ENCODE results near the gene ACOT7. TPM values are rescaled to one million over a fixed set of nuclear protein-coding genes. Genes with fewer than 3 reads are reported as not detected.
"Not testable (repeated sequence)": the region's sequence is repeated elsewhere in the genome, so short reads cannot be mapped to it uniquely, and the experiment has no call there.

Gene ACOT7
- total and polyA plus RNA-seq, 2 donors (not counting 1 experiment from before 2014, with no cell fraction given): 4.2 to 4.6 TPM

DNA sequence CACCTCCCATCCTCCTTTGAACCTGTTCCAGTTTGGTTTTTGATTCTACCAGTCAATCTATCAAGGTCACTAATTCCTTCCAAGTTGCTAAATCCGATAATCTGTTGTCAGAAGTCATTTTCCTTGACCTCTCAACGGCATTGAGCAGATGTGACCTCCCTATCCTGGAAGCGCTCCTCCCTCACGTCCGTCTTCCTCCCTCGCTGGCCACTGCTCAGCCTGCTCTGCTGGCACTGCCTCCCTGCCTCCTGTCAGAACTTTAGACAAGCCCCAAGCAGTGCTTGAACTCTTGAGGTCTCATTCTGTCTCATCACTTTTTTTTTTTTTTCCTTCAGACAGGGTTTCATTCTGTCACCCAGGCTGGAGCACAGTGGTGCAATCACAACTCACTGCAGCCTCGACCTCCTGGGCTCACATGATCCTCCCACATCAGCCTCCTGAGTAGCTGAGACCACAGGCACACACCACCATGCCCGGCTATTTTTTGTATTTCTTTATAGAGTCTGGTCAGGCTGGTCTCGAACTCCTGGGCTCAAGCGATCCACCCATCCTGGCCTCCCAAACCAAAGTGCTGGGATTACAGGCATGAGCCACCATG lies 4.4 kb upstream of the ACOT7 start:
- POLR2A ChIA-PET: no interaction called here

DNA sequence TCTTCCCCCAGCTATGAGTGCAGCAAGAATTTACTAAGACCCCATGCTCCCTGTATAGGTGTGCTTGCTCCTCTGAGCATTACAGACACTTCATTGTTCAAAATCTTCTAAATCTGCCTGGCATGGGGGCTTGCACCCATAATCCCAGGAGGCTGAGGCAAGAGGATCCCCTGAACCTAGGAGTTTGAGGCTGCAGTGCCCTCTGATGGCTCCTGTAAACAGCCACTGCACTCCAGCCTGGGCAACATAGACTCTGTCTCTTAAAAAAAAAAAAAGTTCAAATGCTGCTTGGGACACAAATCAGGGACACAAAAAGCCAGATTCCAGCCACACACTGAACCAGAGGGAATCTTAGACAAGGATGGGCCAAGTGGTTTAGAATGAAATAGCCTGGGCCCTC lies 3.4 kb upstream of the ACOT7 start:
- Histone ChIP-seq H2AFZ (ENCODE audit: insufficient read depth, low read depth, low read length, poor library complexity, severe bottlenecking) (no peak overlapping the region), H3K4me1 (ENCODE audit: control insufficient read depth in 2 of 2, insufficient read depth in 2 of 2, low read length in 2 of 2) (peaks cover 15 to 19% of the 10 kb centered on the region in 2 donors), H3K27ac (ENCODE audit: low read length in 2 of 2) (no peak overlapping the region), H3K36me3 (replicated peaks in 1 of 2; ENCODE audit: control extremely low read depth in 1 of 2, control insufficient read depth in 1 of 2, extremely low read depth in 1 of 2, insufficient read depth in 2 of 2, low read length in 1 of 2) (no peaks in the 10 kb centered on the region), H3K9ac (ENCODE audit: low read length) (no peak overlapping the region), H3K79me2 (ENCODE audit: control insufficient read depth, insufficient read depth, low read length) (no peaks in the 10 kb centered on the region), H3K27me3 (replicated peaks in 1 of 4; ENCODE audit: control extremely low read depth in 1 of 4, control insufficient read depth in 3 of 4, insufficient read depth in 4 of 4, low read length in 3 of 4) (peaks cover 0 to 6% (median 0%) of the 10 kb centered on the region in 4 experiments), H3K9me3 (ENCODE audit: control extremely low read depth in 1 of 3, control insufficient read depth in 2 of 3, insufficient read depth in 1 of 3, low read length in 2 of 3) (no peaks in the 10 kb centered on the region), H3K4me2 (replicated peaks; ENCODE audit: low read depth, low read length, poor library complexity, severe bottlenecking) (no peak overlapping the region), H3K4me3 (ENCODE audit: control extremely low read depth in 1 of 5, extremely low read depth in 1 of 5, insufficient read depth in 1 of 5, low read depth in 2 of 5, low read length in 4 of 5) (no peak overlapping the region), H4K20me1 (ENCODE audit: control insufficient read depth, insufficient read depth, low read length, poor library complexity, severe bottlenecking) (no peaks in the 10 kb centered on the region)
- no peaks in the 10 kb centered on the region for H3K9me3 Mint-ChIP-seq (ENCODE audit: insufficient read depth)
- peaks cover 15% of the 10 kb centered on the region for H3K4me1 Mint-ChIP-seq
- ChIA-PET CTCF (interaction anchor here (0.7 kb wide), 1 partner anchor 483 kb away, joined by 4 read pairs; no protein-coding TSS in a partner anchor), POLR2A (no interaction called here)
- DNase-seq: no peak
- intact Hi-C loops (cut with micrococcal nuclease): no loop called here
- H3K27me3 Mint-ChIP-seq: peaks cover 6% of the 10 kb centered on the region
- H3K27ac Mint-ChIP-seq: no peak overlapping the region
- no peak for ATAC-seq (ENCODE audit: low read depth)
- H3K4me3 Mint-ChIP-seq: no peak overlapping the region
- TF ChIP-seq EZH2 (IDR thresholded peaks at IDR 0.05; ENCODE audit: borderline replicate concordance, insufficient read depth, low read depth, low read length, poor library complexity, severe bottlenecking): no peak
- TF ChIP-seq CTCF (IDR thresholded peaks at IDR 0.05): no peak

More for the DNA sequence above, 4.4 kb upstream of the ACOT7 start:
- Histone ChIP-seq H4K20me1 (ENCODE audit: control insufficient read depth, insufficient read depth, low read length, poor library complexity, severe bottlenecking) (no peaks in the 10 kb centered on the region), H3K4me3 (ENCODE audit: control extremely low read depth in 1 of 5, extremely low read depth in 1 of 5, insufficient read depth in 1 of 5, low read depth in 2 of 5, low read length in 4 of 5) (no peak overlapping the region), H3K4me1 (ENCODE audit: control insufficient read depth in 2 of 2, insufficient read depth in 2 of 2, low read length in 2 of 2) (peaks cover 8 to 11% of the 10 kb centered on the region in 2 donors), H2AFZ (ENCODE audit: insufficient read depth, low read depth, low read length, poor library complexity, severe bottlenecking) (no peak overlapping the region), H3K9me3 (ENCODE audit: control extremely low read depth in 1 of 3, control insufficient read depth in 2 of 3, insufficient read depth in 1 of 3, low read length in 2 of 3) (no peaks in the 10 kb centered on the region), H3K27ac (ENCODE audit: low read length in 2 of 2) (no peak overlapping the region), H3K27me3 (replicated peaks in 1 of 4; ENCODE audit: control extremely low read depth in 1 of 4, control insufficient read depth in 3 of 4, insufficient read depth in 4 of 4, low read length in 3 of 4) (no peaks in the 10 kb centered on the region), H3K9ac (ENCODE audit: low read length) (no peak overlapping the region), H3K4me2 (replicated peaks; ENCODE audit: low read depth, low read length, poor library complexity, severe bottlenecking) (no peak overlapping the region), H3K36me3 (replicated peaks in 1 of 2; ENCODE audit: control extremely low read depth in 1 of 2, control insufficient read depth in 1 of 2, extremely low read depth in 1 of 2, insufficient read depth in 2 of 2, low read length in 1 of 2) (no peaks in the 10 kb centered on the region), H3K79me2 (ENCODE audit: control insufficient read depth, insufficient read depth, low read length) (no peaks in the 10 kb centered on the region)
- Mint-ChIP-seq H3K4me1 (peaks cover 10% of the 10 kb centered on the region), H3K4me3 (no peak overlapping the region), H3K9me3 (ENCODE audit: insufficient read depth) (no peaks in the 10 kb centered on the region), H3K27me3 (peaks cover 10% of the 10 kb centered on the region), H3K27ac (no peak overlapping the region)
- TF ChIP-seq CTCF (IDR thresholded peaks at IDR 0.05): no peak
- no peak for TF ChIP-seq EZH2 (IDR thresholded peaks at IDR 0.05; ENCODE audit: borderline replicate concordance, insufficient read depth, low read depth, low read length, poor library complexity, severe bottlenecking)
- CTCF ChIA-PET: no interaction called here
- ATAC-seq (ENCODE audit: low read depth) (no peak), DNase-seq (no peak)
- intact Hi-C loops (cut with micrococcal nuclease): no loop called here
- 90% methylated on average over 6 of the region's 10 CpGs for WGBS (ENCODE audit: insufficient coverage)

- H2AFZ ChIP-seq (ENCODE audit: insufficient read depth, low read depth, low read length, poor library complexity, severe bottlenecking); H4K20me1 ChIP-seq (ENCODE audit: control insufficient read depth, insufficient read depth, low read length, poor library complexity, severe bottlenecking); H3K79me2 ChIP-seq (ENCODE audit: control insufficient read depth, insufficient read depth, low read length); DNase-seq; H3K9me3 Mint-ChIP-seq (ENCODE audit: insufficient read depth); H3K4me2 ChIP-seq (replicated peaks; ENCODE audit: low read depth, low read length, poor library complexity, severe bottlenecking); POLR2A ChIA-PET; H3K27ac ChIP-seq (ENCODE audit: low read length in 2 of 2); H3K27me3 Mint-ChIP-seq; ATAC-seq (ENCODE audit: low read depth); H3K27ac Mint-ChIP-seq; H3K4me3 ChIP-seq (ENCODE audit: control extremely low read depth in 1 of 5, extremely low read depth in 1 of 5, insufficient read depth in 1 of 5, low read depth in 2 of 5, low read length in 4 of 5); H3K9ac ChIP-seq (ENCODE audit: low read length); H3K9me3 ChIP-seq (ENCODE audit: control extremely low read depth in 1 of 3, control insufficient read depth in 2 of 3, insufficient read depth in 1 of 3, low read length in 2 of 3); intact Hi-C loops (cut with micrococcal nuclease); H3K4me3 Mint-ChIP-seq; H3K36me3 ChIP-seq (replicated peaks in 1 of 2; ENCODE audit: control extremely low read depth in 1 of 2, control insufficient read depth in 1 of 2, extremely low read depth in 1 of 2, insufficient read depth in 2 of 2, low read length in 1 of 2): not testable (repeated sequence)
- H3K4me1 ChIP-seq (ENCODE audit: control insufficient read depth in 2 of 2, insufficient read depth in 2 of 2, low read length in 2 of 2): peaks cover 15 to 20% of the 10 kb centered on the region in 2 donors
- H3K4me1 Mint-ChIP-seq: peaks cover 16% of the 10 kb centered on the region
- peaks cover 0 to 13% (median 0%) of the 10 kb centered on the region in 4 experiments for H3K27me3 ChIP-seq (replicated peaks in 1 of 4; ENCODE audit: control extremely low read depth in 1 of 4, control insufficient read depth in 3 of 4, insufficient read depth in 4 of 4, low read length in 3 of 4)
- CTCF ChIA-PET: interaction anchor here (0.8 to 3.4 kb wide), 4 partner anchors 27 to 48 kb away, joined by 5 to 12 read pairs (median 6); no protein-coding TSS in a partner anchor
- WGBS (ENCODE audit: insufficient coverage): 98% methylated on average over 33 of the region's 34 CpGs
Measured at GRCh38 chr1:6395781-6396244, 2.2 kb upstream of the ACOT7 start.
